IPS DF 6.9 (cell line): ENCODE data around the gene POU5F1.
A peak's percentile ranks its signal among the peaks of the same experiment; 100 is the strongest.
"Not testable (repeated sequence)": the region's sequence is repeated elsewhere in the genome, so short reads cannot be mapped to it uniquely, and the experiment has no call there.

Experiments
- DNase-seq: peaks from one replicate; pipeline ENCODE4 v3.0.0-alpha.2; 2013; ENCODE audit warnings: low read depth, low spot score
- H3K27ac ChIP-seq: one replicate; pipeline ENCODE4 v1.5.1; 2013; ENCODE audit warnings: low read length, control low read depth
- H3K27me3 ChIP-seq: 2 replicates; pipeline ENCODE4 v1.6.1; 2013; ENCODE audit warnings: mild to moderate bottlenecking, low read length; ENCODE audit not compliant: control insufficient read depth, insufficient read depth
- H3K36me3 ChIP-seq: 2 replicates; pipeline ENCODE4 v1.6.1; 2013; ENCODE audit warnings: low read length; ENCODE audit not compliant: control insufficient read depth, insufficient read depth
- H3K4me1 ChIP-seq: 2 replicates; pipeline ENCODE4 v1.6.1; 2013; ENCODE audit warnings: low read length; ENCODE audit not compliant: control insufficient read depth, insufficient read depth
- H3K4me3 ChIP-seq: 2 replicates; pipeline ENCODE4 v1.5.1; 2013; ENCODE audit warnings: mild to moderate bottlenecking, low read length
- H3K9me3 ChIP-seq: 2 replicates; pipeline ENCODE4 v1.6.1; 2013; ENCODE audit warnings: low read length, inconsistent platforms; ENCODE audit not compliant: control insufficient read depth, insufficient read depth
- WGBS: extraction: QIAGEN DNeasy Blood & Tissue Kit; methylation state at CpG from one replicate; pipeline ENCODE4 v1.1.7; 2013; ENCODE audit warnings: mixed read lengths, missing lambda C conversion rate; ENCODE audit not compliant: insufficient read length, insufficient coverage; 5-methylcytosine and 5-hydroxymethylcytosine counted together

Gene POU5F1

DNA sequence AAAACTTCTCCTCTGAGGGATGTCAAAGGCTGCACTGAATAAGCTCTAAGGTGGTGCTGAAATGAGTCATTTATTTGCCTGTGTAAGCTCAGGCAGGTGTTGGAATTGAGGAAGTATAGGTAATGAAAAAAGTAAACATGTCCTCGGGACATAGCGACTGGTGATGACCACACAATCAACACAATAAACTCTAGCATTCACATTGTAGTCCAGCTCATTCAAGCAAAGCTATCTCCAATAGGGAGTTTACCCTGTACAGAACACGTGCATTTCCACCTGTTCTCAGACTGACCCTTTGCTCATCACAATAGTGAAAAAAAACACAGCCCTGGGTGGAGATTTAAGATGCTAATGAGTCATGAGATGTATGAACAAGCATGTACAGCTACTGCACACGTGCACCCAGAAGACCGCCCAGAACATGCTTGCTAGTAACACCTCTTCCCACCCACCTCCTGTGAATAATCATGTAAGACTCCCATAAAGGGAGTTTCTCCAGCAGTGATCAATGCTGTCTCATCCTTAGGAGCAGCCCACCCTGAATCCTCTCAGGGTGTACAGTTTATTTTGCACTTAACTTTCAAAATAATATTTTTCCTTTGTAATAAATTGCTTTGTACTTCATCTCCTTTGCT is 33.0 kb upstream of the POU5F1 start:
- H3K9me3 ChIP-seq = no peaks in the 10 kb centered on the region
- no peak for DNase-seq
- no peaks in the 10 kb centered on the region; the same call in 1 of the 2 replicates for H3K36me3 ChIP-seq
- 0 out of 2 replicates have a peak, but pooled peaks cover 2% of the 10 kb centered on the region for H3K4me1 ChIP-seq
- H3K27ac ChIP-seq = no peak overlapping the region
- no CpG with 5 or more reads among the region's 5 CpGs for WGBS
- no peaks in the 10 kb centered on the region for H3K27me3 ChIP-seq
- no peak overlapping the region for H3K4me3 ChIP-seq

DNA sequence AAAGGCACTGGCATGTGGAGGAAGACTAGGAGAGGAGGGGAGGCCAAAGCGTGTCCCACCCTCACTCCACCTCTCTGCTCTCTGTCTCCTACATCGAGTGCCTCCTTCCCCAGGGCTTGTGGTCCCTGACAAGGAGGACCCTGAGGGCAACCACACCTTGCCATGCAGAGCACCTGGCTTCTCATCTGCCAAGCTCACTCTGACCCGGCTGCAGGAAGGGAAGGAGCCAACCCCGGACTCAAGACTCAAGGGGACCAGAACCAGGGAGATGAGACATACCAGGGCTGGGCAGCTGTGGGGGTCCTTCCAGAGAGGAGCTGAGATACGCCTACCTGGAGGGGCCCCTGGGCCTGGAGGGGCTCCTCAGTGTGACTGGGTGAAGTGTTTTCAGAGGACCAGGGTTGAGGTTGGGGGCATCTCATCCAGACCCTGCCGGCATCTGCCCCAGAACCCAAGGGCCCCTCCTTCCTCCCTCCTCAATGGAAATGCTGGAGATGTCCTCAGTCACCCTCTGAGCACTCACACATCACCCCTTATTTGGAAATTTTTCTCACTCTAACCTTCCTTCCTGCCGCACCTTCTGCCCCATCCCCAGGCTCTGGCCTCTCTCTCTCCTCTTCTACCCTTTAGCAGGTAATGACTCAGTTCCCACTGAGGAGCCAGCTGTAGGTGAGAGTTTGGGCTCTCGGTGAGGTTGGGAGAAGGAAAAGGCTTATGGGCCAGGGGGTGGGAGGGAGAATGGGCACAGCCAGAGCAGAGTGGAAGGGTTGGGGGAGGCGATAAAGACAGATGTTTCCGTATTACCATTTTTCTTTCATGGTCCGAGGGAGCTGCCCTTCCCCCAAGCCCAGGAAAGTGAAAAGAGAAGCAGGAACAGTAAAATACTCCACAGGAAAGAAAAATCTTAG is 32.0 kb upstream of the POU5F1 start:
- H3K36me3 ChIP-seq = no peaks in the 10 kb centered on the region; the same call in 1 of the 2 replicates
- DNase-seq = no peak
- no peaks in the 10 kb centered on the region for H3K27me3 ChIP-seq
- no peak overlapping the region for H3K27ac ChIP-seq
- H3K4me3 ChIP-seq = no peak overlapping the region
- WGBS = no CpG with 5 or more reads among the region's 11 CpGs
- no peaks in the 10 kb centered on the region for H3K9me3 ChIP-seq
- H3K4me1 ChIP-seq = 0 out of 2 replicates have a peak, but pooled peaks cover 2% of the 10 kb centered on the region

DNA sequence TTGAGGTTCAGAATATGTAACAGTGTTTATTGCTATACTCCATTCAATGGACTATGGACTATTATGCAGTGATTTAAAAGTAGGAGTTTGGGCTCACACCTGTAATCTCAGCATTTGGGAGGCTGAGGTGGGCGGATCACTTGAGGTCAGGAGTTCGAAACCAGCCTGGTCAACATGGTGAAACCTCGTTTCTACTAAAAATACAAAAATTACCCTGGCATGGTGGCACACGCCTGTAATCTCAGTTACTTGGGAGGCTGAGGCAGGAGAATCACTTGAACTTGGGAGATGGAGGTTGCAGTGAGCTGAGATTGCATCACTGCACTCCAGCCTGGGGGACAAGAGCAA is 28.6 kb upstream of the POU5F1 start:
- H3K9me3 ChIP-seq, DNase-seq, H3K4me1 ChIP-seq, H3K27me3 ChIP-seq, H3K4me3 ChIP-seq, H3K27ac ChIP-seq, H3K36me3 ChIP-seq: not testable (repeated sequence)
- no CpG with 5 or more reads among the region's 4 CpGs for WGBS

DNA sequence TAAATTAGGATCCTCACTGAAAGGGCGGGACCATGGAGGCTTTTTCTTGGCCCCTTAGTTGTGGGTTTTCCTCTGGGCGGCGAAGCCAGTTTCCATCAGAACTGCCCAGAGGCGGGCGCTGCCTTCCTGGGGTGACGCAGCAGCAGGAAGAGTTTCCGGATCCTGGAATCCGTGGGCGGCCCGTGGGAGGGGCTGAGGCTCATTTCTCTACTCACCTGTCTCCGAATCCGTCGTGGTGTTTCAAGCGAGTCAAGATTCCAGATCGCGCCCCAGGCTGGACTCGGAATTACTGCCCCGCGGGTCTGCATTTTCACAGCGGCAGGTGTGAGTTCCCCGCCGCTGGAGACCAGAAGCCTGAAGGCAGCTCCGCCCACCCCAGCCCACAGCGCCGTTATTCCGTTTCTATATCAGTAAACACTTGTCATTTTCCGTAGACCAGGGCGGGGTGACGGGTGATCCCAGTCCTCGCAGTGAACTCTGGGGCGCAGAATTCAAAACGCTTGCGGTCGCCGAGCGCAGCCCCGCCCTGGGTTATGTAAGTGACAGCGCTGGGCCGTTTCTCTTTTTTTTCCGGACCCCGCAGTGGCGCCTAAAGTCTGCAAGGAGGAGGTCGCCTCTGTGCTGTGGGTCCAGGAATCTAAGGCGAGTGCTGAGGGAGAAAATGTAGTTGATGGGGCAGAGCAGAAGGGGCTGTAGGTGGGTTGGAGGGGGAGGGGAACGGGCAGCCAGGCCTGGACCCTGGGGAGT is 27.2 kb upstream of the POU5F1 start:
- H3K4me1 ChIP-seq = 0 out of 2 replicates have a peak, but pooled peaks cover 1% of the 10 kb centered on the region
- no peak for DNase-seq
- no CpG with 5 or more reads among the region's 45 CpGs for WGBS
- no peaks in the 10 kb centered on the region; the same call in 1 of the 2 replicates for H3K36me3 ChIP-seq
- no peaks in the 10 kb centered on the region for H3K9me3 ChIP-seq
- H3K4me3 ChIP-seq = peak overlapping the region; percentile 64; the same call in 1 of the 2 replicates
- H3K27ac ChIP-seq = no peak overlapping the region
- no peaks in the 10 kb centered on the region for H3K27me3 ChIP-seq

DNA sequence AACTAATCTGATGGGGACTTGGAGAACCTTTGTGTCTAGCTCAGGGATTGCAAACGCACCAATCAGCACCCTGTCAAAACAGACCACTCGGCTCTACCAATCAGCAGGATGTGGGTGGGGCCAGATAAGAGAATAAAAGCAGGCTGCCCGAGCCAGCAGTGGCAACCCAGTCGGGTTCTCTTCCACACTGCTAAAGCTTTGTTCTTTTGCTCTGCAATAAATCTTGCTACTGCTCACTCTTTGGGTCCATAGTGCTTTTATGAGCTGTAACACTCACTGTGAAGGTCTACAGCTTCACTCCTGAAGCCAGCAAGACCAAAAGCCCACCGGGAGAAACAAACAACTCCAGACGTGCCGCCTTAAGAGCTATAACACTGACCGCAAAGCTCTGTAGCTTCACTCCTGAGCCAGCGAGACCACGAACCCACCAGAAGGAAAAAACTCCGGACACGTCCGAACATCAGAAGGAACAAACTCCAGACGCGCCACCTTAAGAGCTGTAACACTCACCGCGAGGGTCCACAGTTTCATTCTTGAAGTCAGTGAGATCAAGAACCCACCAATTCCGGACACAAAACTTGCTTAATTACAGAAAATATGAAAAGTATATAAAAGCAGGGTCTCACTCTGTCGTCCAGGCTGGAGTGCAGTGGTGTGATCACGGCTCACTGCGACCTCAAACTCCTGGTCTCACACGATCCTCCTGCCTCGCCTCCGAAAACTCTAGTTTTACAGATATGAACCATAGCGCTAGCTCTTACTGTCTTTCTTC is 26.0 kb upstream of the POU5F1 start:
- not testable (repeated sequence) for H3K9me3 ChIP-seq, H3K4me1 ChIP-seq, H3K4me3 ChIP-seq, H3K36me3 ChIP-seq, H3K27me3 ChIP-seq, H3K27ac ChIP-seq, DNase-seq
- no CpG with 5 or more reads among the region's 25 CpGs for WGBS

DNA sequence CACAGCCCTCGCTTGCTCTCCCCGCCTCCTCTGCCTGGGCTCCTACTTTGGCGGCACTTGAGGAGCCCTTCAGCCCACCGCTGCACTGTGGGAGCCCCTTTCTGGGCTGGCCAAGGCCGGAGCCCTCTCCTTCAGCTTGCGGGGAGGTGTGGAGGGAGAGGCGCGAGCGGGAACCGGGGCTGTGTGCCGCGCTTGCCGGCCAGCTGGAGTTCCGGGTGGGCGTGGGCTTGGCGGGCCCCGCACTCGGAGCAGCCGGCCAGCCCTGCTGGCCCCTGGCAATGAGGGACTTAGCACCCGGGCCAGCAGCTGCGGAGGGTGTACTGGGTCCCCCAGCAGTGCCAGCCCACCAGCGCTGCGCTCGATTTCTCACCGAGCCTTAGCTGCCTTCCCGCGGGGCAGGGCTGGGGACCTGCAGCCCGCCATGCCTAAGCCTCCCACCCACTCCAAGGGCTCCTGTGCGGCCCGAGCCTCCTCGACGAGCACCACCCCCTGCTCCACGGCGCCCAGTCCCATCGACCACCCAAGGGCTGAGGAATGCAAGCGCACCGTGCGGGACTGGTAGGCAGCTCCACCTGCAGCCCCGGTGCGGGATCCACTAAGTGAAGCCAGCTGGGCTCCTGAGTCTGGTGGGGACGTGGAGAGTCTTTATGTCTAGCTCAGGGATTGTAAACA is 25.0 kb upstream of the POU5F1 start:
- not testable (repeated sequence) for H3K27me3 ChIP-seq, H3K4me3 ChIP-seq, H3K9me3 ChIP-seq, H3K27ac ChIP-seq, DNase-seq, H3K36me3 ChIP-seq, H3K4me1 ChIP-seq
- whole genome bisulfite sequencing = no CpG with 5 or more reads among the region's 41 CpGs

DNA sequence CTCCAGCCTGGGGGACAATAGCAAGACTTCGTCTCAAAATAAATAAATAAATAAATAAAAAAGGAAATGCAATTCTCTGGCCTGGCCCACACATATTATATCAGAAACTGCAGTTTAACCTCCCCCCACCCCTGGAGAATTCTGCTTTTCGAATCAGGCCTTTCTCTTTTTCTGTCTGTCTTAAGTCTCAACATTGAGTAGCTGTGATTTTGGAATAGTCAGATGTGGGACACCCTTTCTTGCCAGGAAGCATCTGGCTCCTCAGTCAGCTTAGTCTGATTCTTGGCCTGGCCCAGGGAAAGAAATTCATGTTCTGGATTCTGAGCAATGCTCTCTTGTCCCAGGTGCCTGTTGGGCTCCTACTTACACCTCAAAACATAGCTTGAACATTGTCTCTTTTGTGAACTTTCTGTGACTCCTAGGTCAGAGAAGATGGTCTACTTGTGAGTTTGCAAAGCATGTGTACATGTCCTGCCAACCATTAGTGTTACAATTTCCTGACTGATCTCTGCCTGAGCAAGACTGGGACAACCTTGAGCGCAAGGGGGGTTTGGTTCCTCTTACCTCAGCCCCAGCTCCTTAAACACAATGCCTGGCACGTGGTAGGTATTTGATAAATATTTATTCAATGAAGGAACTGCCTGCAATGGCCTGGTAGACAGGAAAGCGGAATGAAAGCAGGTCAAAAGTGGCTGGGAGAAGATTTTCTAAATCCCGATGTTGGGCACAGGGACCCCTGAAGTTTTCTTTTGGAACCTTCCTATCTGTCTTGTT is 23.8 kb upstream of the POU5F1 start:
- no peak overlapping the region for H3K4me3 ChIP-seq
- WGBS = no CpG with 5 or more reads among the region's 6 CpGs

DNA sequence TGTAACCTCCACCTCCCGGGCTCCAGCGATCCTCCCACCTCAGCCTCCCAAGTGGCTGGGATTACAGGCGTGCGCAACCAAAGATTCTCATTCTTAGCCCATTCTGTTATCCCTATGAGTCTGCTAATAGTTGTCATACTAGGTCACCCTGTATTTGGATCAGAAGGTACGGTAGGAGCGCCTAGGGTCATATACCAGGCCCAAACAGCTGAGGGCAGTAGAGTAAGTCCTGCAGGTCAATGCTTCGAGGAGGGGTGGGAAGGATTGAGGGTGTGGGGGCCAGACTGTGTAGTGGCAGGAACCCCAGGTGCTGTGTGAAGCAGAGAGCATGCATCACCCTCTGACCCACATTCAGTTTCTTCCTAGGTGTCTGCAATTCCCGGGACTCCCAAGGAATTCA is 22.7 kb upstream of the POU5F1 start:
- H3K36me3 ChIP-seq = no peaks in the 10 kb centered on the region
- H3K4me3 ChIP-seq = no peak overlapping the region
- no peaks in the 10 kb centered on the region for H3K27me3 ChIP-seq
- H3K27ac ChIP-seq = no peak overlapping the region
- no CpG with 5 or more reads among the region's 8 CpGs for WGBS
- no peaks in the 10 kb centered on the region for H3K9me3 ChIP-seq
- no peaks in the 10 kb centered on the region for H3K4me1 ChIP-seq
- no peak for DNase-seq

More for the DNA sequence above, 23.8 kb upstream of the POU5F1 start:
- Histone ChIP-seq H3K4me1 (no peaks in the 10 kb centered on the region), H3K27ac (no peak overlapping the region), H3K27me3 (no peaks in the 10 kb centered on the region), H3K36me3 (no peaks in the 10 kb centered on the region), H3K9me3 (no peaks in the 10 kb centered on the region)
- DNase-seq = no peak

DNA sequence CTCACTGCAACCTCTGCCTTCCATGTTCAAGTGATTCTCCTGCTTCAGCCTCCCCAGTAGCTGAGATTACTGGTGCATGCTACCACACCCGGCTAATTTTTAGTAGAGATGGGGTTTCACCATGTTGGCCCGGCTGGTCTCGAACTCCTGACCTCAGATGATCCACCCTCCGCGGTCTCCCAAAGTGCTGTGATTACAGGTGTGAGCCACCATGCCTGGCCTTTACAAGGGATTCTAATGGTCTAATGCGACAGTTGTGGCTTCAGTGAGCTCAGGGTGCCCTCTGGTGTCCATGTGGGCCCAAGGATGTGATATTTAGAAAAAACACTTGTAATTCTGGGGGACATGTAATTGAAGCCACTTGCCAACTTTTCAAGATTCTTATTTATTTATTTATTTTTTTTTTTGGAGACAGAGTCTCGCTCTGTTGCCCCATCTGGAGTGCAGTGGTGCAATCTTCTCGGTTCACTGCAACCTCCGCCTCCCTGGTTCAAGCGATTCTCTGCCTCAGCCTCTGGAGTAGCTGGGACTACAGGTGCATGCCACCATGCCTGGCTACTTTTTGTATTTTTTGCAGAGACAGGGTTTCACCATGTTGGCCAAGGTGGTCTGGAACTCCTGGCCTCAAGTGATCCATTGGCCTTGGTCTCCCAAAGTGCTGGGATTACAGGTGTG is 22.1 kb upstream of the POU5F1 start:
- DNase-seq, H3K27ac ChIP-seq, H3K27me3 ChIP-seq, H3K4me1 ChIP-seq, H3K36me3 ChIP-seq, H3K4me3 ChIP-seq, H3K9me3 ChIP-seq: not testable (repeated sequence)
- no CpG with 5 or more reads among the region's 10 CpGs for WGBS
